Sciatic nerve (tissue), 2 donors: ENCODE data around the gene CRABP2. TPM values are rescaled to one million over a fixed set of nuclear protein-coding genes. Genes with fewer than 3 reads are reported as not detected.

Experiments used
- ATAC-seq: fragments of 200-7000 bp; cut with Tn5 transposase; one replicate; pipeline ENCODE4 v1.9.1; 2020; ENCODE audit warnings: mild to moderate bottlenecking, moderate library complexity
- DNase-seq: peaks from one replicate; pipeline ENCODE4 v3.0.0-alpha.2; 2020; ENCODE audit warnings: low spot score
- intact Hi-C: fragments of 100-400 bp; cut with DNase I; formaldehyde crosslinking; loops from one replicate; pipeline ENCODE4 v1.14.2; 2022
- total RNA-seq: library from RNA; stranded (reverse); fragmentation: NEBNext Ultra II Directional; extraction: Animal tissue kit (Norgen Biotek cat#: 25700); gene quantifications from one replicate; pipeline ENCODE4 v1.2.1, GENCODE V29; 2021
- donor health status: DM: no; HTN: no; CAD: no.
- donor health status: DM: no; HTN: no; CAD: no.

Gene CRABP2
- total RNA-seq, 1 donor from 2014 or later, result 40.0 TPM

- intact Hi-C loops, result no loop called here
- no peak for DNase-seq
- no peak for ATAC-seq
Observed at GRCh38 chr1:156664046-156664766, 41.2 kb downstream of the CRABP2 start.

DNA sequence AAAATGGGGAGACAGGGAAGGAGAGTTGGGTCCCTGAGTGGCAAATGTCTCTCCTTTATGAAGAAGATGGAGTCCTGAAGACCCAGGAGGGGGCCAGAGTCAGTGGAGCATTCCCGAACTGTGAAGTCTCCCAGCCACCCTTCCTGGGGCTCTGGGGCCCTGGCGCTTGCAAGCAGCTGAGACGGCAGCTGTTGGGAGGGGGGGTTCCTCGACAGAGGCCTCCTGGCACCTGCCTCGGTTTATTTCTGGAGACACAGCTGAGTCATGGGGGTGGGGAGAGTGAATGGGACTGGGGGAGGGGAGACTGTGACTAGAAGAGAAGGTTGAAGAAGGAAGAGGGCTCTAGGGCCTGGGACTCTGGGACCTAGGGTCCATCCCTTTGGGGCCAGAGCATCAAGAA is 42.2 kb downstream of the CRABP2 start:
- no peak for ATAC-seq
- intact Hi-C loops, result no loop called here

GRCh38 chr1:156662800-156663055 is 42.7 kb downstream of the CRABP2 start:
- DNase-seq (no peak), ATAC-seq (no peak)
- intact Hi-C loops, result no loop called here

More for the DNA sequence above, 42.2 kb downstream of the CRABP2 start:
- DNase-seq, result no peak

DNA sequence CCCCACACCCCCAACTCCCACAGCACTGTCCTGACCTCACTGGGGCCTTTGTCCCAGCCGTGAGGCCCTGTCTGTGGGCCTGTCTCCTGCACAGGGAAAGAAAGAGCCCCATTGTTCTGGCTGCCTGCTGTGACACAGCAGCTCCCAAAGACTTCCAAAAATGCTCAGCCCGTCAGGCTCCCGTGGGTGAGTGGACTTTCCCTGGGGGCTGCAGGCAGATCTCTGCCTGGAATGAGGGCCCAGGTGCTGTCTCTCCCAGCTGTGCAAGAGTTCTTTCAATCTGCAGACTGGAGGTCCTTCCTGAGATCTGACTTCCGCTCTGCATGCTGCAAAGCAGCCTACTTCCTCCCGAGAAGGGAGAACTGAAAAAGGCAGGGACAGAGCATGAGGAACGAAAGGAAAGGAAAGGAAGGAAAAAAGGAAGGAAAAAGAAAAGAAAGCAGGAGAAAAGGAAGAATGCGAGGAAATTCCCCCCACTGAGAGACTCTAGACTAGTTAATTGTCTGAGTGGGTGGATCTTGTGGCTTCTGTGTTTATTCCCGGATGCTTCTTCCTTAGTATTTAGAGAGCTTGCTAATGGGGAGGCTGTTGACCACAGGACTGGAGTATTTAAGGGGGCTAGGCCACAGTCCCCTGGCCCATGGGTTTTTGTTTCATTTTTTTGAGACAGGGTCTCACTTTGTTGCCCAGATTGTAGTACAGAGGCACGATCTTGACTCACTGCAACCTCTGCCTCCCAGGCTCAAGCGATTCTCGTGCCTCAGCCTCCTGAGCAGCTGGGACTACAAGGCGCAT is 43.2 kb downstream of the CRABP2 start:
- intact Hi-C loops, result no loop called here
- DNase-seq, result no peak
- peak; percentile 18 for ATAC-seq

DNA sequence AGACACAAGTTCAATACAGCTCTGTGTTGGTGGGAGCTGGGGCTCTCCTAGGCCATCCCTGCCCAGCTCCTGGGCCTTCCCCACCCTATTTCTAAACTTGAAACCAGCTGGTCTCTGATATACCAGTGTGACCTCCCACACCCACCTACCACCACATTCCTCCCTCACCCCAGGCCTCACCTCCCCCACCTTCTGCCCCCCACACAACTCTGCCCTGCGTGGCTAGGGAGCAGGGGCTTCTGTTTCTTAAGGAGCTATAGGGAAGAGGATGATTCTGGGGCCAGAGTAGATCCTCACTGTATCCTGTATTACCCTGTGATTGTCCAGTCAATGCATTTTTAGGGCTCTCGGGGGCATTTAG is 44.7 kb downstream of the CRABP2 start:
- ATAC-seq, result no peak

DNA sequence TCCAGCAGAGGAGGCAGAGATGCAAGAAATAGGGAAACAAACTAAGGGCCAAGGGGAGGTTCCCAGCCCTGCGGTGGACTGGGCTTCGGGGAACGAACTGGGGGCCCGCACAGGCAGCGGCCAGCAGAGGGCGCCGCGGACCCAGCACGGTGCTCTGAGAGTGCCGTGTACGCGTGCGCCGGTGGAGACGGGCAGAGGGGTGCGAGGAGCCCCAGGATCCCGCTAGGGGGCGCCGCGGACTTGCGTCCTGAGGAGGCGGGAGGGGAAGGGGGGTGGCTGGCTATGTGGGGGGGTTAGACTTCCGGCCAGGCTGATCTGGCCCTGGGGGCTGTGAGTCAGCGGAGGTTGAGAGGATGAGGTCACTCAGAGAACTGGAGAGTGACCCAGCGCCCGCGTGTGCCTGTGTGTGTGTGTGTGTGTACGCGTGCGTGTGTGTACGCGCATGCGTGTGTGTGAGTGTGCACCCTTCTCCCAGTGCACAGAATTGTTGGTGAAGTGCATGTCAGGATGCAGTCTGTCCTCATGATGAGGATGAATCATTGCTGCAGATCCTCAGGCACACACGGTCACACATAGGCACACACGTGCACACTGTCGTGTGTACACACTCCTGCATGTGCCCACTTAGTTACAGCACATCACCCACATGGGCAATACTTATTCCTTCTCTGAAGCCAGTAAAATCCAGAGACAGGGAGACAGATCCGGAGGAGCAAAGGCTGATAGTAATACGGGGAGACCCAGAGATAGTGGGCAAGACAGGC is 45.2 kb downstream of the CRABP2 start:
- intact Hi-C loops, result loop anchor here (2.0 kb wide), 1 partner anchor 19 kb away; no protein-coding TSS in a partner anchor
- DNase-seq (peak; percentile 98), ATAC-seq (peak; percentile 92)

More for the DNA sequence above, 44.7 kb downstream of the CRABP2 start:
- no peak for DNase-seq
- intact Hi-C loops, result no loop called here

DNA sequence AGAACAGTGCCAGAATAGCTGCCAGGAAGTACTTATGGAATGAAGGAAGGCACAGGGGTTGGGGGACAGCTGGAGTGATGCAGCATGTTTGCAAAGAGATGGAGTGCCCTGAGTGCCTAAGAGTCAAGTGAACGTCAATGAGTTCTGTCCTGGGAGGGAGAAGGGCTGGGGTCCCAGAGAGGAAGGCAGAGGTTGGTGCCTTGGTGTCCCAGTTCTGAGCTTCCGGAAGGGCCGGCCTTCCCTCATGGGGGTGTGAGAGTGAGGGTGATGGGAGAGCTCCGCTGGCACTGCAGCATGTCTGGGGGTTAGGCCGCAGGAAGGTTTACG is 45.8 kb downstream of the CRABP2 start:
- intact Hi-C loops, result loop anchor here (2.0 kb wide), 1 partner anchor 19 kb away; no protein-coding TSS in a partner anchor
- ATAC-seq (no peak), DNase-seq (no peak)

DNA sequence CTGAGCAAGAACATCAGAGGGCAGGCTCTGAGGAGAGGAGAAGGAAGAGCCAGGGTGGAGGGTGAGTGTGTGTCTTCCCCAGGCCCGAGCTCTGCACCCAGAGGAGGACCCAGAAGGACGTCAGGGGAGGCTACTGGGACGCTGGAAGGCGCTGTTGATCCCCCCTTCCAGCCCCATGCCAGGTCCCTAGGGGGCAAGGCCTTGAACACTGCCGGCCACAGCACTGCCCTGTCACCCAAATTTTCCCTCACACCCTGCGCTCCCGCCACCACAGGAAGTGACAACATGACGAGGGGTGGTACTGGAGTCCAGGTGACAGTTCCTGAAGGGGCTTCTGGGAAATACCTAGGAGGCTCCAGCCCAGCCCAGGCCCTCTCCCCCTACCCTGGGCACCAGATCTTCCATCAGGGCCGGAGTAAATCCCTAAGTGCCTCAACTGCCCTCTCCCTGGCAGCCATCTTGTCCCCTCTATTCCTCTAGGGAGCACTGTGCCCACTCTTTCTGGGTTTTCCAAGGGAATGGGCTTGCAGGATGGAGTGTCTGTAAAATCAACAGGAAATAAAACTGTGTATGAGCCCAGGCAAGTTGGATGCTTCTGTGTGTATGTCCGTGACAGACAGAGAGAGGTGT is 46.3 kb downstream of the CRABP2 start:
- intact Hi-C loops, result loop anchor here (2.0 kb wide), 1 partner anchor 20 kb away; no protein-coding TSS in a partner anchor
- DNase-seq, result no peak
- ATAC-seq, result no peak

DNA sequence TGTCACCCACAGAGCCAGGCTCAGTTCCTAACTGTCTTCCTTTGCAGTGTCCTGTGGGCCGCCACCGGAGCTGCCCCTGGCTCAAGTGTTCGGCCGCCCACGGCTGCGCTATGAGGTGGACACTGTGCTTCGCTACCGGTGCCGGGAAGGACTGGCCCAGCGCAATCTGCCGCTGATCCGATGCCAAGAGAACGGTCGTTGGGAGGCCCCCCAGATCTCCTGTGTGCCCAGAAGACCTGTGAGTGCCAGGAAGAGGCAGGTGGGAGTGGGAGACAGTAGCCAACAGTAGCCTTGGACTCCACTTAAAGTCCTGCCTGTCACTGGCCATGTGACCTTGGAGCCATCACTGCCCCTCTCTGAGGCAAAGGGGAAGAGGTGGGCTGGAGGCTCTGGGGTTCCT is 46.9 kb downstream of the CRABP2 start:
- intact Hi-C loops, result loop anchor here (2.0 kb wide), 1 partner anchor 20 kb away; no protein-coding TSS in a partner anchor
- DNase-seq, result no peak
- no peak for ATAC-seq

GRCh38 chr1:156657741-156658319 is 47.6 kb downstream of the CRABP2 start:
- intact Hi-C loops, result loop anchor here (2.0 kb wide), 1 partner anchor 21 kb away; no protein-coding TSS in a partner anchor
- DNase-seq (no peak), ATAC-seq (no peak)

DNA sequence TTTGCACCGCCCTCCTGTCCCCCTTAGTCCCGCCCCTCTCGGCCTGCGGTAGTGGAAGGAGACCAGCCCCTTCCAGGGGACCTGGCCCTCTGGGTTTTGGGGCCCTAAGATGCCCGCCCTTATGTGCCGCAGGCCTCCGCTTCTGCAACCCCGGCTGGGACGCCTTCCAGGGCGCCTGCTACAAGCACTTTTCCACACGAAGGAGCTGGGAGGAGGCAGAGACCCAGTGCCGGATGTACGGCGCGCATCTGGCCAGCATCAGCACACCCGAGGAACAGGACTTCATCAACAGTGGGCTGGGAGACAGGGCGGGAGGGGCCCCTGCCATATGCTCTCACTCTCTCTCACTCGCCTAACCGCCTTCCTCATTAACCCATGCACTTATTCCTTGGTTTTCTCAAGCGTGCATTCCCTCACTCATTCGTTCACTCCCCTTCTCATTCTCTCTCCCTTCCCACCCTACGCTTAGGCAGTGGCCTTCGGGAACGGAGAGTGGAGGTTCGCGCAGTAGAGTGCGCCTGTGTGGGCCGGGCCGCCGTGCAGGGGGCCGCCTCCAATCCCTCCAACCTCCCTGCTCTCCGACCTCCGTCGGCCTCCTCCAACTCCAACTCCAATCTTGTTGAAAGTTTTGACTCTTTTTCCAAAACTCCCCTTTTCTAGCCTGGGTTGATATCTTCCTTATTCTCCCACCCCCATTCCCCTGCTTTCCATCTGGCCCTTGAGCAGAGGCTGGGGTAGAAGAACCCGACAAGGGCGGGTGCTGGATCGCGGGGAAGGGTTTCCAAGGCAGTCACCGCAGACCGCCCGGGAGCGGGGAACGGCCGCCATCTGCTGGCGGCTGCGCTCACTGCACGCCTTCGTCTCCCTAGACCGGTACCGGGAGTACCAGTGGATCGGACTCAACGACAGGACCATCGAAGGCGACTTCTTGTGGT is 48.3 kb downstream of the CRABP2 start:
- intact Hi-C loops, result no loop called here
- ATAC-seq, result peak; percentile 57
- DNase-seq, result peak; percentile 89

DNA sequence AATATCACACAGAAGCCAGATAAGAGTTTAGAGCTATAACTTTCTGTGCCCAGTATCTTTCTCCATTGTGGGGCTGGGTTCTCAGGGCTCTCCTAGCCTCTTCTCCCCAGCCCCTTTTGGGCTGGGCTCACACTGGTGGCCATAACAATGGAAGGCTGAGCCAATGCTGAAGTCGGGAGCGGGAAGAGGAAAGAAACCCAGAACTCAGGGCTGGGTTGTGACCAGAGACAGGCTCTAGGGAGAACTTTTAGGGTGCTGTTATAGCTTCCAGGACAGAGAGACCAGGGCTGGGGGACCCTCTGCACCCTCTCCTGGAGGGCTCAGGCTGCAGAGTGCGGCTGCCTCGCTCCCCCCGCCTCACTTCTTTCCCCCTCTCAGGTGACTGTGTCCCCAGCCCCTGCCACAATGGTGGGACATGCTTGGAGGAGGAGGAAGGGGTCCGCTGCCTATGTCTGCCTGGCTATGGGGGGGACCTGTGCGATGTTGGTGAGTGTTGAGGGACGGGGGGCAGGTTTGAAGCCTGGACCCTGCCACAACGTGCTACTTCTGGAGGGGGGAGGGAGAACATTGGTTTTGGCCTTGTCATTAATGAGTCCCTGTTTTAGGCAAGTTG is 49.4 kb downstream of the CRABP2 start:
- DNase-seq (no peak), ATAC-seq (no peak)
- intact Hi-C loops, result no loop called here

DNA sequence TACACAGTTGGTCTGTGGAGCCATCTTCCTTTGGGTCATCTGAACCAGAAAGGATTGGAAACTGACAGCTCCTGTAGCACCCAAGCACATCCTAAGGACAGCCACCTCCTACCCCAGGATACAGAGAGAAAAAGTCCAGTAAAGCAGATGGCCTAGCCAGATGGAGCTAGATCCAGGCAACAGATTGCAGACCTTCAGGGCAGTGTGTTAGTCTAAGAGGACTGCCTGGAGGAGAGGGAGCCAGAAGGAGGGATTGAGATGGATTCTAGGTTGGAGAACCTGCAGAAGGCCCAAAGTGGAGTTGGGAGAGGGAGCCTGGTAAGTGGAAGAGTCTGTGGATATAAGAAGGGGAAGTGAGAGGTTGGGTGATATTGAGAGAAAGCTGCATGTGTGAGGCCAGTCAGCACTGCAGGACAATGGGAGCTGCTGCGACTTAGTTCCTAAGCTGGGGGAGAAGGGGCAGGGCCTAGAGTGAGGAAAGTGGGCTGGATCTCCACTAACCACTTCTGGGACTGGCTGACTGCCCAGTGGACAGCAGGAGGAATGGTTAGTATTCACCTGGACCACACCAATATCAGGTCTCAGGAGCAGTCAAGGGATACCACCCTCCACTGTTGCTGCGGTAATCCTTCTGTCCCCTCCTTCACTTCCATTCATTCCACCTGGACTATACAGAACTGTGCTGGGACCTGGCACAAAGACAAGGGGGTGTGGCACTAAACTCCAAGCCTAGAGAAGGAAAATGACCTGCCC is 50.1 kb downstream of the CRABP2 start:
- intact Hi-C loops, result no loop called here
- DNase-seq, result no peak

DNA sequence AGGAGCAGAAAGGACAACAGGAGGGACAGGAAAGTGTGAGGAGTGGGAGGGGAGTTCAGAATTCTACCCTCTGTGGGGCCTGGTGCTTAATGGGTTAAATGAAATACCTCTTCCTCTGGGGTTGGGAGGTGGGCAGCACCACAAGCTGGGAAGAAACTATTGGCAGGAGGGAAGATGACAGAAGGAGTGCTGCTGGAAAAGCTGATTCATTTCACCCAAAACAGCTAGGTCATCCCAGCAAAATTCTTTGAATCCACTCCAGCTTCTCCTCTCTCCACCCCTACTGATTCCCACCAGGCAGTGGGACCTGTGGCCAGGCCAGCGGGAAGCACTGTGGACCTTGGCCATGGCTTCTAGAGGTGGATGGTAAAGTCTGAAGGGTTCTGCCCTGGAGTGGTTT is 50.7 kb downstream of the CRABP2 start:
- DNase-seq (no peak), ATAC-seq (no peak)
- intact Hi-C loops, result no loop called here

More for the DNA sequence above, 50.1 kb downstream of the CRABP2 start:
- ATAC-seq, result no peak

DNA sequence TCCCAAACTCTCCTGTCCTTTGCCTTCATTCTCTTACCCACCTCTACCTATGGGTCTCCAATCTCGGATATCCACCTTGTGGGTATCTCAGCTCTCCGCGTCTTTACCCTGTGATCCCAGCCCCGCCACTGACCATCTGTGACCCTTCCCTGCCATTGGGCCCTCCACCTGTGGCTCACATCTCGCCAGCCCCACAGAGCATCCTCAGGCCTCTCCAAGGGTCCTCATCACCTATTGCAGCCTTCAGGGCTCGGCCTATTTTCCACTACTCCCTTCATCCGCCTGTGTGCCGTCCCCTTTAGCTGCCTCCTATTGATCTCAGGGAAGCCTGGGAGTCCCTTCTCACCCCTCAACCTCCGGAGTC is 52.4 kb downstream of the CRABP2 start:
- no peak for ATAC-seq
- intact Hi-C loops, result loop anchor here (2.0 kb wide), 1 partner anchor 26 kb away; no protein-coding TSS in a partner anchor
- DNase-seq, result no peak

DNA sequence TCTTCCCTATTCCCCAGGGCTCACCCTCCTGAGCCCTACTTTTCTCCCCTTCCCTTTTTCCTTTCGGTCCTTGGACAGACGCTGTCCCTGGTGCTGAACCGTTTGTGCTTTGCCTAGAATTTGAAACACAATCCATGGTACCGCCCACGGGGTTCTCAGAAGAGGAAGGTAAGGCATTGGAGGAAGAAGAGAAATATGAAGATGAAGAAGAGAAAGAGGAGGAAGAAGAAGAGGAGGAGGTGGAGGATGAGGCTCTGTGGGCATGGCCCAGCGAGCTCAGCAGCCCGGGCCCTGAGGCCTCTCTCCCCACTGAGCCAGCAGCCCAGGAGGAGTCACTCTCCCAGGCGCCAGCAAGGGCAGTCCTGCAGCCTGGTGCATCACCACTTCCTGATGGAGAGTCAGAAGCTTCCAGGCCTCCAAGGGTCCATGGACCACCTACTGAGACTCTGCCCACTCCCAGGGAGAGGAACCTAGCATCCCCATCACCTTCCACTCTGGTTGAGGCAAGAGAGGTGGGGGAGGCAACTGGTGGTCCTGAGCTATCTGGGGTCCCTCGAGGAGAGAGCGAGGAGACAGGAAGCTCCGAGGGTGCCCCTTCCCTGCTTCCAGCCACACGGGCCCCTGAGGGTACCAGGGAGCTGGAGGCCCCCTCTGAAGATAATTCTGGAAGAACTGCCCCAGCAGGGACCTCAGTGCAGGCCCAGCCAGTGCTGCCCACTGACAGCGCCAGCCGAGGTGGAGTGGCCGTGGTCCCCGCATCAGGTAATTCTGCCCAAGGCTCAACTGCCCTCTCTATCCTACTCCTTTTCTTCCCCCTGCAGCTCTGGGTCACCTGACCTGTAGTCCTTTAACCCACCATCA is 53.0 kb downstream of the CRABP2 start:
- no peak for ATAC-seq
- intact Hi-C loops, result loop anchor here (2.0 kb wide), 1 partner anchor 26 kb away; no protein-coding TSS in a partner anchor
- no peak for DNase-seq
